ENCODE results near the gene CALHM2. TPM values are rescaled to one million over a fixed set of nuclear protein-coding genes. Genes with fewer than 3 reads are reported as not detected.
A peak's percentile ranks its signal among the peaks of the same experiment; 100 is the strongest.

The CALHM2 gene
- total RNA-seq, 1 experiment from 2014 or later = not detected

GRCh38 chr10:103463499-103463898 lies 11.3 kb upstream of the CALHM2 start:
- no peaks in the 10 kb centered on the region for H4K20me1 ChIP-seq (ENCODE audit: control insufficient read depth, insufficient read depth, insufficient read length)
- Mint-ChIP-seq H3K4me3 (no peak overlapping the region), H3K27me3 (ENCODE audit: low read depth) (peaks cover 5% of the 10 kb centered on the region; the same call in 1 of the 2 replicates), H3K27ac (peak overlapping the region in 1 of 3 experiments; percentile 57; a peak in 1 of 7 replicates), H3K36me3 (ENCODE audit: insufficient read depth in 1 of 3, low read depth in 3 of 3) (no peaks in the 10 kb centered on the region), H3K9me3 (no peaks in the 10 kb centered on the region), H3K4me1 (peaks cover 4 to 8% of the 10 kb centered on the region in 2 experiments)
- H3K18ac ChIP-seq (ENCODE audit: insufficient read length, low read depth, low read length) = no peak overlapping the region
- no peak overlapping the region for H2BK5ac ChIP-seq (ENCODE audit: insufficient read length, low read length)
- no peak overlapping the region for H2BK12ac ChIP-seq (ENCODE audit: insufficient read length, low read depth, low read length)
- H3K79me1 ChIP-seq (ENCODE audit: insufficient read depth, low read depth, low read length, poor library complexity, severe bottlenecking) = no peaks in the 10 kb centered on the region
- H2AK5ac ChIP-seq (ENCODE audit: insufficient read length, low read length) = no peak overlapping the region
- H2BK120ac ChIP-seq (ENCODE audit: low read depth, low read length, poor library complexity, severe bottlenecking) = no peak overlapping the region
- no peaks in the 10 kb centered on the region for H3K9me3 ChIP-seq (ENCODE audit: control insufficient read depth, low read depth, low read length)
- H3T11ph ChIP-seq (ENCODE audit: low read length) = no peak overlapping the region
- H2AFZ ChIP-seq (ENCODE audit: low read length) = no peak overlapping the region
- no peaks in the 10 kb centered on the region for H3K27me3 ChIP-seq (ENCODE audit: insufficient read depth, low read length)
- H3K14ac ChIP-seq (ENCODE audit: insufficient read depth, low read length) = no peak overlapping the region
- H3K4ac ChIP-seq (ENCODE audit: low read depth, low read length) = no peak overlapping the region
- no CpG with 5 or more reads among the region's 4 CpGs for WGBS (ENCODE audit: extremely low coverage, insufficient read length, low lambda C conversion rate)
- no peak overlapping the region for H3K27ac ChIP-seq (ENCODE audit: insufficient read length, low read depth, low read length)
- no peak overlapping the region for H3K4me2 ChIP-seq (ENCODE audit: insufficient read depth, insufficient read length, low read length)
- no peak overlapping the region for H4K5ac ChIP-seq (ENCODE audit: insufficient read length, low read depth, low read length)
- H4K91ac ChIP-seq (ENCODE audit: insufficient read length, low read depth, low read length) = no peak overlapping the region
- H3K23ac ChIP-seq (ENCODE audit: insufficient read length, low read depth, low read length) = no peak overlapping the region
- no peaks in the 10 kb centered on the region; the same call in 1 of the 2 replicates for H3K4me1 ChIP-seq (ENCODE audit: insufficient read depth, low read length)
- H3K9ac ChIP-seq (ENCODE audit: extremely low read depth, insufficient read length, low read length) = no peak overlapping the region
- no peak overlapping the region for H3K56ac ChIP-seq (ENCODE audit: insufficient read length, low read depth, low read length)
- no peak for TF ChIP-seq CTCF (conservative IDR thresholded peaks at IDR 0.05)
- H3K23me2 ChIP-seq (ENCODE audit: insufficient read length, low read depth, low read length, poor library complexity, severe bottlenecking) = no peaks in the 10 kb centered on the region
- no peak overlapping the region for H2BK20ac ChIP-seq (ENCODE audit: low read depth, low read length, poor library complexity, severe bottlenecking)
- H2BK15ac ChIP-seq (ENCODE audit: low read depth, low read length) = no peak overlapping the region
- H3K79me2 ChIP-seq (ENCODE audit: insufficient read depth, low read length) = no peaks in the 10 kb centered on the region
- H4K8ac ChIP-seq (replicated peaks; ENCODE audit: insufficient read length, low read depth, low read length) = no peak overlapping the region
- DNase-seq = no peak

Data from H9 (cell line).